Measurements from ENCODE around the gene BMP8A.

- TF ChIP-seq, protein P1, sequence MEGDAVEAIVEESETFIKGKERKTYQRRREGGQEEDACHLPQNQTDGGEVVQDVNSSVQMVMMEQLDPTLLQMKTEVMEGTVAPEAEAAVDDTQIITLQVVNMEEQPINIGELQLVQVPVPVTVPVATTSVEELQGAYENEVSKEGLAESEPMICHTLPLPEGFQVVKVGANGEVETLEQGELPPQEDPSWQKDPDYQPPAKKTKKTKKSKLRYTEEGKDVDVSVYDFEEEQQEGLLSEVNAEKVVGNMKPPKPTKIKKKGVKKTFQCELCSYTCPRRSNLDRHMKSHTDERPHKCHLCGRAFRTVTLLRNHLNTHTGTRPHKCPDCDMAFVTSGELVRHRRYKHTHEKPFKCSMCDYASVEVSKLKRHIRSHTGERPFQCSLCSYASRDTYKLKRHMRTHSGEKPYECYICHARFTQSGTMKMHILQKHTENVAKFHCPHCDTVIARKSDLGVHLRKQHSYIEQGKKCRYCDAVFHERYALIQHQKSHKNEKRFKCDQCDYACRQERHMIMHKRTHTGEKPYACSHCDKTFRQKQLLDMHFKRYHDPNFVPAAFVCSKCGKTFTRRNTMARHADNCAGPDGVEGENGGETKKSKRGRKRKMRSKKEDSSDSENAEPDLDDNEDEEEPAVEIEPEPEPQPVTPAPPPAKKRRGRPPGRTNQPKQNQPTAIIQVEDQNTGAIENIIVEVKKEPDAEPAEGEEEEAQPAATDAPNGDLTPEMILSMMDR (optimal IDR thresholded peaks at IDR 0.05 in 1 of 3, IDR thresholded peaks at IDR 0.05 in 1 of 3, conservative IDR thresholded peaks at IDR 0.05 in 1 of 3; ENCODE audit: extremely low read depth in 1 of 3, insufficient read depth in 2 of 3, low read length in 3 of 3), result no peak
- no peak for TF ChIP-seq EZH2 (IDR thresholded peaks at IDR 0.05; ENCODE audit: low read length)
Measured at GRCh38 chr1:39538531-39539251, 47.3 kb downstream of the BMP8A start.

Measured in keratinocyte (primary cell).